Islet precursor cell (in vitro differentiated cells): ENCODE data around the gene ENDOU.

Source experiments
- DNase-seq: peaks from one replicate; pipeline ENCODE4 v3.0.0-alpha.2; 2018

Gene ENDOU

GRCh38 chr12:47757364-47757839, 32.1 kb upstream of the ENDOU start:
- DNase-seq, result no peak

GRCh38 chr12:47755655-47756562, 30.6 kb upstream of the ENDOU start:
- no peak for DNase-seq

GRCh38 chr12:47754881-47755280, 29.6 kb upstream of the ENDOU start:
- DNase-seq, result peak; percentile 82

- DNase-seq, result no peak
Observed at GRCh38 chr12:47754126-47754525, 28.8 kb upstream of the ENDOU start.

- peak; percentile 92 for DNase-seq
Observed at GRCh38 chr12:47753021-47754001, 28.0 kb upstream of the ENDOU start.

- no peak for DNase-seq
Observed at GRCh38 chr12:47752552-47752951, 27.3 kb upstream of the ENDOU start.

GRCh38 chr12:47752121-47752520, 26.8 kb upstream of the ENDOU start:
- no peak for DNase-seq

- DNase-seq, result no peak
Observed at GRCh38 chr12:47751561-47751960, 26.3 kb upstream of the ENDOU start.

- DNase-seq, result no peak
Observed at GRCh38 chr12:47750916-47751470, 25.7 kb upstream of the ENDOU start.

GRCh38 chr12:47750229-47750798, 25.0 kb upstream of the ENDOU start:
- DNase-seq, result no peak

- DNase-seq, result no peak
Observed at GRCh38 chr12:47748899-47749298, 23.6 kb upstream of the ENDOU start.

GRCh38 chr12:47748507-47748828, 23.2 kb upstream of the ENDOU start:
- DNase-seq, result no peak

- DNase-seq, result no peak
Observed at GRCh38 chr12:47747596-47748506, 22.6 kb upstream of the ENDOU start.

GRCh38 chr12:47747126-47747525, 21.8 kb upstream of the ENDOU start:
- no peak for DNase-seq

- DNase-seq, result no peak
Observed at GRCh38 chr12:47746523-47746922, 21.2 kb upstream of the ENDOU start.

GRCh38 chr12:47746073-47746472, 20.8 kb upstream of the ENDOU start:
- DNase-seq, result no peak

GRCh38 chr12:47745485-47746041, 20.3 kb upstream of the ENDOU start:
- DNase-seq, result no peak

GRCh38 chr12:47744778-47745436, 19.6 kb upstream of the ENDOU start:
- DNase-seq, result no peak

- DNase-seq, result peak; percentile 93
Observed at GRCh38 chr12:47744005-47744651, 18.8 kb upstream of the ENDOU start.

GRCh38 chr12:47743311-47743860, 18.1 kb upstream of the ENDOU start:
- no peak for DNase-seq
